MCF 10A (cell line): ENCODE data around the gene SPIRE1. TPM values are rescaled to one million over a fixed set of nuclear protein-coding genes. Genes with fewer than 3 reads are reported as not detected.

Experiments used
- BruUV-seq: library from RNA; stranded (reverse); fragments of 400-500 nt; replicated peaks from 2 replicates; lab custom pipeline; 2021; lab: Mats Ljungman, UMichigan
- CTCF ChIA-PET: fragments of 300-600 bp; sonication (Branson Sonifier 250); formaldehyde crosslinking; extraction: SDS; loops from one replicate; lab custom pipeline; 2021; ENCODE audit warnings: antibody characterized with exemption, inconsistent platforms; lab: Yijun Ruan, JAX
- POLR2A ChIA-PET: fragments of 300-600, 350-650 bp; sonication (Branson Sonifier 250); formaldehyde crosslinking; extraction: SDS; loops from one replicate; lab custom pipeline; 2020; ENCODE audit warnings: antibody characterized with exemption, inconsistent platforms; lab: Yijun Ruan, JAX
- DNase-seq: peaks from one replicate; pipeline ENCODE4 v3.0.0-alpha.2; 2018; ENCODE audit not compliant: unreplicated experiment
- H3K27ac Mint-ChIP-seq: one replicate; pipeline ENCODE4 v1.8.0; 2022; ENCODE audit warnings: mild to moderate bottlenecking, low read depth, mixed read lengths; ENCODE audit not compliant: unreplicated experiment
- H3K27me3 Mint-ChIP-seq: one replicate; pipeline ENCODE4 v1.8.0; 2022; ENCODE audit warnings: mixed read lengths; ENCODE audit not compliant: insufficient read depth, unreplicated experiment
- H3K36me3 Mint-ChIP-seq: one replicate; pipeline ENCODE4 v1.8.0; 2022; ENCODE audit warnings: mild to moderate bottlenecking, moderate library complexity, mixed read lengths; ENCODE audit not compliant: insufficient read depth, unreplicated experiment
- H3K4me1 Mint-ChIP-seq: one replicate; pipeline ENCODE4 v1.8.0; 2022; ENCODE audit warnings: mixed read lengths; ENCODE audit not compliant: insufficient read depth, unreplicated experiment
- H3K4me3 Mint-ChIP-seq: one replicate; pipeline ENCODE4 v1.8.0; 2022; ENCODE audit warnings: mild to moderate bottlenecking, moderate library complexity, mixed read lengths; ENCODE audit not compliant: unreplicated experiment
- H3K9me3 Mint-ChIP-seq: one replicate; pipeline ENCODE4 v1.8.0; 2022; ENCODE audit warnings: mixed read lengths; ENCODE audit not compliant: unreplicated experiment
- intact Hi-C: fragments of 100-400 bp; cut with micrococcal nuclease; formaldehyde crosslinking; loops from 2 replicates; pipeline ENCODE4 v1.14.1; 2022
- total RNA-seq: library from RNA; stranded (reverse); gene quantifications from 2 replicates; pipeline ENCODE4 v1.2.3, GENCODE V29; 2022
- TF ChIP-seq, protein P1 (sequence below): fragments of 200-600 bp; IDR thresholded peaks from one replicate; pipeline ENCODE4 v1.8.0; 2022; ENCODE audit warnings: antibody characterized with exemption, mild to moderate bottlenecking; ENCODE audit not compliant: unreplicated experiment

SPIRE1 gene
- total RNA-seq, 1 experiment from 2014 or later, result 78.2 TPM

DNA sequence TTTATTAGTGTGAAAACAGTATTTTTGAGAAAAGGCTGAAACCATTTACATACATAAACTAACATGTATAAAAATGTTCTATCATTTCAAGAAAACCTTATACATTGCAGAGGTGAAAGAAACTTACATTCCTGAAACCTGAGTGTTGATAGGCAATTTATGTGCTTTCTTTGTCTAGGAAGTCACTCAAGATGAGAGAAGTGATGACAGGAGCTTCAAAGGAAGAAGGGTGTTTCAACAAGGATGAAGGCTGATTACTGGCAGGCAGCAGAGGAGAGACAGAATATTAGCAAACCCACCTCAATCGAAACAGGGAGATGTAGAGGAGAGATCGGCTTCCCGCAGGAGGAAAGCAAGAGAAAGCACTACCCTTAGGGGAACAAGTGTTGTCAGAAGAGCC is 125.2 kb downstream of the SPIRE1 start:
- Mint-ChIP-seq H3K36me3 (peaks cover 5% of the 10 kb centered on the region), H3K27me3 (no peaks in the 10 kb centered on the region), H3K27ac (no peak overlapping the region), H3K4me1 (peaks cover 12% of the 10 kb centered on the region), H3K4me3 (no peak overlapping the region), H3K9me3 (no peaks in the 10 kb centered on the region)
- no peak for DNase-seq
- no TSS peak for BruUV-seq
- CTCF ChIA-PET, result interaction anchor here (1.4 kb wide), 1 partner anchor 127 kb away, joined by 3 read pairs; no protein-coding TSS in a partner anchor
- intact Hi-C loops, result no loop called here
- TF ChIP-seq, protein P1, sequence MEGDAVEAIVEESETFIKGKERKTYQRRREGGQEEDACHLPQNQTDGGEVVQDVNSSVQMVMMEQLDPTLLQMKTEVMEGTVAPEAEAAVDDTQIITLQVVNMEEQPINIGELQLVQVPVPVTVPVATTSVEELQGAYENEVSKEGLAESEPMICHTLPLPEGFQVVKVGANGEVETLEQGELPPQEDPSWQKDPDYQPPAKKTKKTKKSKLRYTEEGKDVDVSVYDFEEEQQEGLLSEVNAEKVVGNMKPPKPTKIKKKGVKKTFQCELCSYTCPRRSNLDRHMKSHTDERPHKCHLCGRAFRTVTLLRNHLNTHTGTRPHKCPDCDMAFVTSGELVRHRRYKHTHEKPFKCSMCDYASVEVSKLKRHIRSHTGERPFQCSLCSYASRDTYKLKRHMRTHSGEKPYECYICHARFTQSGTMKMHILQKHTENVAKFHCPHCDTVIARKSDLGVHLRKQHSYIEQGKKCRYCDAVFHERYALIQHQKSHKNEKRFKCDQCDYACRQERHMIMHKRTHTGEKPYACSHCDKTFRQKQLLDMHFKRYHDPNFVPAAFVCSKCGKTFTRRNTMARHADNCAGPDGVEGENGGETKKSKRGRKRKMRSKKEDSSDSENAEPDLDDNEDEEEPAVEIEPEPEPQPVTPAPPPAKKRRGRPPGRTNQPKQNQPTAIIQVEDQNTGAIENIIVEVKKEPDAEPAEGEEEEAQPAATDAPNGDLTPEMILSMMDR, result no peak
- POLR2A ChIA-PET, result no interaction called here

DNA sequence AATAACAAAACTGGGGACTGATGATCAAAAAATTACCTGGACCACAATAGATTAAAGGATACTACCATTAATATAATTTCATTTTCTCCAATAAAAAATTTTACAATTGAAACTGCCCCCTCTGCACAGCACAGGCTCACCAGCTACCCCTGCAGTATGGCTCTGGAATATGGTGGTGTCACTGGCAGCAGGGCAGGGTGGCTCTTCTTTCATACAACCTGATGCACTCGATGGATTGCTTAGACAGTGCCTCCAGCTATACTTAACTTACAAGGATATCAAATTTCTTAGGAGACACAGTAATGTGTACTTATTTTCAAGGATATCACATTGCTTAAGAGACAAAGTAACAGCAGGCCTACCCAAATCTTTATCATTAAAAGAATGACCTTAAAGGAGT is 126.2 kb downstream of the SPIRE1 start:
- peak; percentile 30 for DNase-seq

DNA sequence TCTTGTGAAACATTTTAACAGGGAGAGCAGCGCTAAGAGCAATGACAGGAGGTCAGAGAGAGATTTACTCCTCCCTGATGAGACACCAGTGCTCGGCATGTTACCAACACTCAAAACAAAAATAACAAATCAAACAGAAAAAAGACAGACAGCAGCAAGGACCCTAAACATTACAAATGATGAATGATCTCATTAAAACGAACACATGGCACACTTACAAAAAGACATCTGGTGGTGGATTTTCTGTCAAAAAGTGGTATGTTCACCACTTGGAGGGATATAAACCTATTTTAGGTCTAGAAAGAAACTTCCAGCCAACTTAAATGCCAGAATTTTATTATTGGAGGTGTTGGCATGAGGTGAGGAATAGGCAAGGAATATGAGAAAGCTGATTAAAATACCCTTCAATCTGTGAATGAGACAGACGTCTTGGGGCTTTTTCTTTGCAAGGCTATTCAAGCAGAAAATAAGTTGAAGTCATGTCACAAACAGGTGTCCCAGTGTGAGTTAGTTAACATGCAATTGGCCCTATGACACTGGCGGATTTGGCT is 137.4 kb downstream of the SPIRE1 start:
- intact Hi-C loops, result no loop called here
- Mint-ChIP-seq H3K9me3 (no peaks in the 10 kb centered on the region), H3K36me3 (no peaks in the 10 kb centered on the region), H3K27me3 (no peaks in the 10 kb centered on the region), H3K27ac (no peak overlapping the region), H3K4me3 (no peak overlapping the region), H3K4me1 (peaks cover 12% of the 10 kb centered on the region)
- DNase-seq, result no peak
- POLR2A ChIA-PET, result interaction anchor here (0.7 to 1.3 kb wide), 2 partner anchors 11 to 85 kb away, joined by 3 to 4 read pairs; no protein-coding TSS in a partner anchor
- BruUV-seq, result no TSS peak
- TF ChIP-seq, protein P1, result no peak
- CTCF ChIA-PET, result interaction anchor here (0.6 kb wide), 2 partner anchors 10 to 19 kb away, joined by 3 read pairs; no protein-coding TSS in a partner anchor

More for the DNA sequence above, 126.2 kb downstream of the SPIRE1 start:
- H3K4me1 Mint-ChIP-seq, result peaks cover 12% of the 10 kb centered on the region
- intact Hi-C loops, result no loop called here
- ChIA-PET POLR2A (interaction anchor here (0.7 to 1.1 kb wide), 2 partner anchors 12 to 36 kb away, joined by 3 to 4 read pairs; no protein-coding TSS in a partner anchor), CTCF (interaction anchor here (1.0 kb wide), 1 partner anchor 17 kb away, joined by 3 read pairs; no protein-coding TSS in a partner anchor)
- no peak overlapping the region for H3K27ac Mint-ChIP-seq
- TF ChIP-seq, protein P1, result no peak
- no peaks in the 10 kb centered on the region for H3K27me3 Mint-ChIP-seq
- H3K36me3 Mint-ChIP-seq, result peaks cover 7% of the 10 kb centered on the region
- no peaks in the 10 kb centered on the region for H3K9me3 Mint-ChIP-seq
- no TSS peak for BruUV-seq
- no peak overlapping the region for H3K4me3 Mint-ChIP-seq

DNA sequence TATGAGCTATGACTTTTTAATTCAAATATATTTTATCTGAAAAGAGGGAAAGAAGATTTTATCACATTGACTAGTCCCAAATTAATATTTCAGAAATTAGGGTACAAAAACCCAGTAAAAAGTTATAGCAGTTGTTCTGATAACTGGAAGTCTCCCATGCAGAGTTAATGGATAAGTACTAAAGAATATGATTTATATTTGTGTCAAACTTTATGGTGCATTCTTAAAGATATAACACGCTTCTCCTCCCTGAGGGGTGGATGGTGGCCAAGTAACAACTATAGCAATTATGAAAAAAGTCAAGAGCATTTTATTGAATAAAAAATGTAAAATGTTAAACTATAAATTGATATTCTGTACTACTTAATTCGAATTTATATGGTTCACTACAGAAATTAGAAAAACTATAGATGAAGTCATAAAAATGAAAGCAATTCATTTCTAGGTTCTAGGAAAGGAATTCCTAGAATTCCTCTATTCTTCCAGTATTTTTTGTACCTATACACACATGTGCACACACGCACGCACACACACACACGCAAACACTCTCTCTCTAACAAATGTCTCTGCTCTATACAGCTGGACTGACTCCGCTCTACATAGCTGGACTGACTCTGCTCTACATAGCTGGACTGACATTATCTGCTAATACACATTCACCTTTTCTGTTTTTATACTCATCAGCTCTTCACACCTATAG is 138.9 kb downstream of the SPIRE1 start:
- POLR2A ChIA-PET, result no interaction called here
- DNase-seq, result no peak
- no peak overlapping the region for H3K27ac Mint-ChIP-seq

More for the DNA sequence above, 138.9 kb downstream of the SPIRE1 start:
- no peaks in the 10 kb centered on the region for H3K27me3 Mint-ChIP-seq
- no peaks in the 10 kb centered on the region for H3K36me3 Mint-ChIP-seq
- TF ChIP-seq, protein P1, result no peak
- no peak overlapping the region for H3K4me3 Mint-ChIP-seq
- BruUV-seq, result no TSS peak
- peaks cover 12% of the 10 kb centered on the region for H3K4me1 Mint-ChIP-seq
- no peaks in the 10 kb centered on the region for H3K9me3 Mint-ChIP-seq
- CTCF ChIA-PET, result interaction anchor here (0.7 kb wide), 1 partner anchor 142 kb away, joined by 3 read pairs; the partner anchor contains the start of gene AFG3L2
- intact Hi-C loops, result no loop called here
